GM23338 (cell line): ENCODE measurements around the gene PPP5C. TPM values are rescaled to one million over a fixed set of nuclear protein-coding genes. Genes with fewer than 3 reads are reported as not detected.
"Not testable (repeated sequence)": the region's sequence is repeated elsewhere in the genome, so short reads cannot be mapped to it uniquely, and the experiment has no call there.

Source experiments
- ATAC-seq: fragments of 200-7000 bp; cut with Tn5 transposase; 3 replicates; pipeline ENCODE4 v1.9.1; 2020
- DNase-seq: peaks from one replicate; pipeline ENCODE4 v3.0.0-alpha.2; 2015; ENCODE audit warnings: low spot score
- H2AFZ ChIP-seq: fragments of 200-600 bp; sonication (generic); 2 replicates; pipeline ENCODE4 v1.8.0; 2016; ENCODE audit warnings: antibody characterized with exemption, mild to moderate bottlenecking, moderate library complexity
- H3F3A ChIP-seq: fragments of 200-600 bp; sonication (generic); replicated peaks from 2 replicates; pipeline ENCODE4 v1.8.0; 2017; ENCODE audit warnings: antibody characterized with exemption, mixed run types, low read depth
- H3K27ac ChIP-seq: fragments of 200-600 bp; sonication (generic); 2 replicates; pipeline ENCODE4 v1.6.1; 2016; ENCODE audit warnings: low read depth
- H3K27me3 ChIP-seq: fragments of 200-600 bp; sonication (generic); 2 replicates; pipeline ENCODE4 v1.8.0; 2016; ENCODE audit warnings: mild to moderate bottlenecking, mixed run types, moderate library complexity; ENCODE audit not compliant: insufficient read depth
- H3K36me3 ChIP-seq: fragments of 200-600 bp; sonication (generic); 2 replicates; pipeline ENCODE4 v1.8.0; 2016; ENCODE audit warnings: mild to moderate bottlenecking; ENCODE audit not compliant: insufficient read depth
- H3K4me1 ChIP-seq: fragments of 200-600 bp; sonication (generic); 2 replicates; pipeline ENCODE4 v1.8.0; 2016; ENCODE audit warnings: mild to moderate bottlenecking, moderate library complexity; ENCODE audit not compliant: insufficient read depth
- H3K4me2 ChIP-seq: fragments of 200-600 bp; sonication (generic); 2 replicates; pipeline ENCODE4 v1.7.1; 2017; ENCODE audit warnings: mixed run types
- H3K4me3 ChIP-seq: fragments of 200-600 bp; sonication (generic); 2 replicates; pipeline ENCODE4 v1.6.1; 2016; ENCODE audit warnings: mixed run types
- H3K79me2 ChIP-seq: fragments of 200-600 bp; sonication (generic); replicated peaks from 2 replicates; pipeline ENCODE4 v1.8.0; 2017; ENCODE audit warnings: mild to moderate bottlenecking; ENCODE audit not compliant: insufficient read depth
- H3K9me2 ChIP-seq: fragments of 200-600 bp; sonication (generic); 2 replicates; pipeline ENCODE4 v1.8.0; 2017; ENCODE audit not compliant: insufficient read depth
- H4K20me1 ChIP-seq: fragments of 200-600 bp; sonication (generic); replicated peaks from 2 replicates; pipeline ENCODE4 v1.8.0; 2017; ENCODE audit warnings: mild to moderate bottlenecking; ENCODE audit not compliant: insufficient read depth
- H3K27ac Mint-ChIP-seq: 2 replicates; pipeline ENCODE4 v1.8.0; 2020; ENCODE audit warnings: inconsistent platforms, mild to moderate bottlenecking, moderate library complexity, mixed read lengths
- H3K27me3 Mint-ChIP-seq: 3 replicates; pipeline ENCODE4 v1.8.0; 2022; ENCODE audit warnings: low read depth, mild to moderate bottlenecking, moderate library complexity, mixed read lengths, inconsistent platforms; ENCODE audit not compliant: insufficient read depth, poor library complexity
- H3K36me3 Mint-ChIP-seq: 3 replicates; pipeline ENCODE4 v1.8.0; 2021; ENCODE audit warnings: low read depth, mild to moderate bottlenecking, inconsistent platforms, moderate library complexity, mixed read lengths
- H3K4me1 Mint-ChIP-seq: 3 replicates; pipeline ENCODE4 v1.8.0; 2020; ENCODE audit warnings: mild to moderate bottlenecking, inconsistent platforms, mixed read lengths
- H3K4me3 Mint-ChIP-seq: 3 replicates; pipeline ENCODE4 v1.8.0; 2021; ENCODE audit warnings: moderate library complexity, mild to moderate bottlenecking, inconsistent platforms, mixed read lengths
- H3K9me3 Mint-ChIP-seq: 3 replicates; pipeline ENCODE4 v1.8.0; 2020; ENCODE audit warnings: moderate library complexity, mild to moderate bottlenecking, inconsistent platforms, mixed read lengths
- EZH2phosphoT487 ChIP-seq: fragments of 200-600 bp; sonication (generic); IDR thresholded peaks from one replicate; pipeline ENCODE4 v1.8.1; 2018; ENCODE audit warnings: antibody characterized with exemption; ENCODE audit not compliant: unreplicated experiment
- JUNB ChIP-seq: IDR thresholded peaks from one replicate; pipeline ENCODE4 v1.6.1; 2016; ENCODE audit warnings: antibody characterized with exemption; ENCODE audit not compliant: unreplicated experiment
- NANOG ChIP-seq: IDR thresholded peaks from 2 replicates; pipeline ENCODE4 v1.6.1; 2016; ENCODE audit warnings: antibody characterized with exemption, borderline replicate concordance
- POLR2AphosphoS5 ChIP-seq: IDR thresholded peaks from 2 replicates; pipeline ENCODE4 v1.6.1; 2016; ENCODE audit warnings: antibody characterized with exemption, low read depth
- STAT1 ChIP-seq: IDR thresholded peaks from one replicate; pipeline ENCODE4 v1.6.1; 2016; ENCODE audit warnings: antibody characterized with exemption; ENCODE audit not compliant: unreplicated experiment
- ZNF114 ChIP-seq: fragments of 250-450 bp; sonication (Bioruptor Pico); IDR thresholded peaks from 2 replicates; pipeline ENCODE4 v1.5.0; 2020; ENCODE audit warnings: mild to moderate bottlenecking, moderate library complexity
- ZNF331 ChIP-seq: fragments of 250-450 bp; sonication (Bioruptor Pico); IDR thresholded peaks from 2 replicates; pipeline ENCODE4 v1.5.0; 2020; ENCODE audit warnings: low read depth, mild to moderate bottlenecking, moderate library complexity
- polyA plus RNA-seq: library from polyadenylated mRNA; unstranded; fragments of >200 nt; fragmentation: Nextera tagmentation; extraction: Ambion mirVana; gene quantifications from 2 replicates; pipeline ENCODE4 v1.2.1, GENCODE V29; 2016
- total RNA-seq: library from RNA; depleted of rRNA; stranded (reverse); fragments of >200 nt; shearing (Covaris generic); gene quantifications from 2 replicates; pipeline ENCODE4 v1.2.3, GENCODE V29; 2014
- TF ChIP-seq, protein P1 (sequence below), 2 experiments: fragments of 200-600 bp in 1 of 2; sonication (generic) in 1 of 2; conservative IDR thresholded peaks; 2 replicates each; pipeline versions ENCODE4 v1.5.1 to v1.6.1; 2016 to 2017; ENCODE audit warnings: antibody characterized with exemption in 2 of 2, low read depth in 2 of 2, mild to moderate bottlenecking in 2 of 2, moderate library complexity in 1 of 2
- TF ChIP-seq, protein P2 (sequence below): IDR thresholded peaks from 2 replicates; pipeline ENCODE4 v1.6.1; 2016; ENCODE audit warnings: antibody characterized with exemption
- TF ChIP-seq, protein P3 (sequence below): IDR thresholded peaks from one replicate; pipeline ENCODE4 v1.6.1; 2018; ENCODE audit warnings: antibody characterized with exemption; ENCODE audit not compliant: unreplicated experiment
- TF ChIP-seq, protein P4 (sequence below): fragments of 250-450 bp; sonication (Bioruptor Pico); IDR thresholded peaks from 2 replicates; pipeline ENCODE4 v1.5.0; 2020; ENCODE audit warnings: mild to moderate bottlenecking, moderate library complexity

PPP5C gene
- total and polyA plus RNA-seq, 2 experiments from 2014 or later, result 51.6 to 123 TPM

DNA sequence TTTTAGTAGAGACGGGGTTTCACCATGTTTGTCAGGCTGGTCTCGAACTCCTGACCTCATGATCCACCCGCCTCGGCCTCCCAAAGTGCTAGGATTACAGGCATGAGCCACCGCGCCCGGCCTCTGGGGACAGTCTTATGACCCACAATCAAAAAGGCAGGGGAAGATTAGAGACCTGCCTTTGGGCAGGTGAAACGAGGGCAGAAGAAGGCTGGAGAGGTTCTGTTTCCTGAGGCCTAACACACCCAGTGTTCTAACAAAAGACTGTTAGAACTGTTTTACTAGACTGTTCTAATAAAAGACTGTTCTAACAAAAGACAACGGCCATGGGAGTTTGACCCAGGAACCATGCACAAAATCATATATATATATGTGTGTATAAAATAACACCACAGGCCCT is 23.7 kb upstream of the PPP5C start:
- H3K27me3 Mint-ChIP-seq, ATAC-seq, H3K4me3 Mint-ChIP-seq, H3K4me3 ChIP-seq, H3K4me1 ChIP-seq, DNase-seq, H3K27ac Mint-ChIP-seq, H3K79me2 ChIP-seq, H4K20me1 ChIP-seq, H3F3A ChIP-seq, H3K27ac ChIP-seq, H3K4me2 ChIP-seq, H3K27me3 ChIP-seq, H3K9me2 ChIP-seq, H3K4me1 Mint-ChIP-seq, H2AFZ ChIP-seq: not testable (repeated sequence)
- H3K9me3 Mint-ChIP-seq, result peaks cover 21% of the 10 kb centered on the region
- H3K36me3 Mint-ChIP-seq, result peaks cover 62% of the 10 kb centered on the region
- peaks cover 23% of the 10 kb centered on the region for H3K36me3 ChIP-seq

DNA sequence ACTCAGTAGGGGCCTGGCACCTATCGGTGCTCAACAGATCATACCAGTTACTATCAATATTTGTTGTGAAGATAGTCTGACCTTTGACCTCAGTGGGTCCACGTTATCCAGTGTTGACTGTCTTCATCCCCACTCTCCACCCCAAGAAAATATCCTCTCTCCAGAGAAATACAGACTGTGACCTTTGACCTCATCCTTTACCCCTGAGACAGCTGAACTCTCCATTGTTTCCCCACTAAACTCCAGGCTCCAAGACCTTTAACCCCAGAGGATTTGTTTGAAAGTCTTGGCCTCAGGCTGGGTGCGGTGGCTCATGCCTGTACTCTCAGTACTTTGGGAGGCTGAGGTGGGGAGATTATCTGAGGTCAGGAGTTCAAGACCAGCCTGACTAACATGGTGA is 22.6 kb upstream of the PPP5C start:
- ATAC-seq (no peak), DNase-seq (no peak)
- Mint-ChIP-seq H3K36me3 (peaks cover 72% of the 10 kb centered on the region), H3K4me3 (no peak overlapping the region), H3K9me3 (peaks cover 29% of the 10 kb centered on the region), H3K27me3 (peaks cover 2% of the 10 kb centered on the region), H3K27ac (no peak overlapping the region), H3K4me1 (no peaks in the 10 kb centered on the region)
- Histone ChIP-seq H4K20me1 (no peaks in the 10 kb centered on the region), H3K27me3 (no peaks in the 10 kb centered on the region), H3K79me2 (no peaks in the 10 kb centered on the region), H3K4me2 (no peak overlapping the region), H3K27ac (no peak overlapping the region), H3K4me3 (no peak overlapping the region), H3K36me3 (peaks cover 32% of the 10 kb centered on the region), H3K4me1 (no peaks in the 10 kb centered on the region), H3K9me2 (peaks cover 5% of the 10 kb centered on the region; the same call in 1 of the 2 replicates), H3F3A (no peaks in the 10 kb centered on the region), H2AFZ (no peak overlapping the region)
- TF ChIP-seq, protein P1, sequence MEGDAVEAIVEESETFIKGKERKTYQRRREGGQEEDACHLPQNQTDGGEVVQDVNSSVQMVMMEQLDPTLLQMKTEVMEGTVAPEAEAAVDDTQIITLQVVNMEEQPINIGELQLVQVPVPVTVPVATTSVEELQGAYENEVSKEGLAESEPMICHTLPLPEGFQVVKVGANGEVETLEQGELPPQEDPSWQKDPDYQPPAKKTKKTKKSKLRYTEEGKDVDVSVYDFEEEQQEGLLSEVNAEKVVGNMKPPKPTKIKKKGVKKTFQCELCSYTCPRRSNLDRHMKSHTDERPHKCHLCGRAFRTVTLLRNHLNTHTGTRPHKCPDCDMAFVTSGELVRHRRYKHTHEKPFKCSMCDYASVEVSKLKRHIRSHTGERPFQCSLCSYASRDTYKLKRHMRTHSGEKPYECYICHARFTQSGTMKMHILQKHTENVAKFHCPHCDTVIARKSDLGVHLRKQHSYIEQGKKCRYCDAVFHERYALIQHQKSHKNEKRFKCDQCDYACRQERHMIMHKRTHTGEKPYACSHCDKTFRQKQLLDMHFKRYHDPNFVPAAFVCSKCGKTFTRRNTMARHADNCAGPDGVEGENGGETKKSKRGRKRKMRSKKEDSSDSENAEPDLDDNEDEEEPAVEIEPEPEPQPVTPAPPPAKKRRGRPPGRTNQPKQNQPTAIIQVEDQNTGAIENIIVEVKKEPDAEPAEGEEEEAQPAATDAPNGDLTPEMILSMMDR (conservative IDR thresholded peaks at IDR 0.05; ENCODE audit: low read depth in 2 of 2), result no peak
- TF ChIP-seq STAT1 (no peak), ZNF114 (no peak), NANOG (no peak), ZNF331 (CRISPR knock-in tag) (no peak), JUNB (no peak), EZH2phosphoT487 (no peak), POLR2AphosphoS5 (no peak)
- TF ChIP-seq, protein P2, sequence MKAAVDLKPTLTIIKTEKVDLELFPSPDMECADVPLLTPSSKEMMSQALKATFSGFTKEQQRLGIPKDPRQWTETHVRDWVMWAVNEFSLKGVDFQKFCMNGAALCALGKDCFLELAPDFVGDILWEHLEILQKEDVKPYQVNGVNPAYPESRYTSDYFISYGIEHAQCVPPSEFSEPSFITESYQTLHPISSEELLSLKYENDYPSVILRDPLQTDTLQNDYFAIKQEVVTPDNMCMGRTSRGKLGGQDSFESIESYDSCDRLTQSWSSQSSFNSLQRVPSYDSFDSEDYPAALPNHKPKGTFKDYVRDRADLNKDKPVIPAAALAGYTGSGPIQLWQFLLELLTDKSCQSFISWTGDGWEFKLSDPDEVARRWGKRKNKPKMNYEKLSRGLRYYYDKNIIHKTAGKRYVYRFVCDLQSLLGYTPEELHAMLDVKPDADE, result no peak
- TF ChIP-seq, protein P3, sequence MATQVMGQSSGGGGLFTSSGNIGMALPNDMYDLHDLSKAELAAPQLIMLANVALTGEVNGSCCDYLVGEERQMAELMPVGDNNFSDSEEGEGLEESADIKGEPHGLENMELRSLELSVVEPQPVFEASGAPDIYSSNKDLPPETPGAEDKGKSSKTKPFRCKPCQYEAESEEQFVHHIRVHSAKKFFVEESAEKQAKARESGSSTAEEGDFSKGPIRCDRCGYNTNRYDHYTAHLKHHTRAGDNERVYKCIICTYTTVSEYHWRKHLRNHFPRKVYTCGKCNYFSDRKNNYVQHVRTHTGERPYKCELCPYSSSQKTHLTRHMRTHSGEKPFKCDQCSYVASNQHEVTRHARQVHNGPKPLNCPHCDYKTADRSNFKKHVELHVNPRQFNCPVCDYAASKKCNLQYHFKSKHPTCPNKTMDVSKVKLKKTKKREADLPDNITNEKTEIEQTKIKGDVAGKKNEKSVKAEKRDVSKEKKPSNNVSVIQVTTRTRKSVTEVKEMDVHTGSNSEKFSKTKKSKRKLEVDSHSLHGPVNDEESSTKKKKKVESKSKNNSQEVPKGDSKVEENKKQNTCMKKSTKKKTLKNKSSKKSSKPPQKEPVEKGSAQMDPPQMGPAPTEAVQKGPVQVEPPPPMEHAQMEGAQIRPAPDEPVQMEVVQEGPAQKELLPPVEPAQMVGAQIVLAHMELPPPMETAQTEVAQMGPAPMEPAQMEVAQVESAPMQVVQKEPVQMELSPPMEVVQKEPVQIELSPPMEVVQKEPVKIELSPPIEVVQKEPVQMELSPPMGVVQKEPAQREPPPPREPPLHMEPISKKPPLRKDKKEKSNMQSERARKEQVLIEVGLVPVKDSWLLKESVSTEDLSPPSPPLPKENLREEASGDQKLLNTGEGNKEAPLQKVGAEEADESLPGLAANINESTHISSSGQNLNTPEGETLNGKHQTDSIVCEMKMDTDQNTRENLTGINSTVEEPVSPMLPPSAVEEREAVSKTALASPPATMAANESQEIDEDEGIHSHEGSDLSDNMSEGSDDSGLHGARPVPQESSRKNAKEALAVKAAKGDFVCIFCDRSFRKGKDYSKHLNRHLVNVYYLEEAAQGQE, result no peak
- TF ChIP-seq, protein P4, sequence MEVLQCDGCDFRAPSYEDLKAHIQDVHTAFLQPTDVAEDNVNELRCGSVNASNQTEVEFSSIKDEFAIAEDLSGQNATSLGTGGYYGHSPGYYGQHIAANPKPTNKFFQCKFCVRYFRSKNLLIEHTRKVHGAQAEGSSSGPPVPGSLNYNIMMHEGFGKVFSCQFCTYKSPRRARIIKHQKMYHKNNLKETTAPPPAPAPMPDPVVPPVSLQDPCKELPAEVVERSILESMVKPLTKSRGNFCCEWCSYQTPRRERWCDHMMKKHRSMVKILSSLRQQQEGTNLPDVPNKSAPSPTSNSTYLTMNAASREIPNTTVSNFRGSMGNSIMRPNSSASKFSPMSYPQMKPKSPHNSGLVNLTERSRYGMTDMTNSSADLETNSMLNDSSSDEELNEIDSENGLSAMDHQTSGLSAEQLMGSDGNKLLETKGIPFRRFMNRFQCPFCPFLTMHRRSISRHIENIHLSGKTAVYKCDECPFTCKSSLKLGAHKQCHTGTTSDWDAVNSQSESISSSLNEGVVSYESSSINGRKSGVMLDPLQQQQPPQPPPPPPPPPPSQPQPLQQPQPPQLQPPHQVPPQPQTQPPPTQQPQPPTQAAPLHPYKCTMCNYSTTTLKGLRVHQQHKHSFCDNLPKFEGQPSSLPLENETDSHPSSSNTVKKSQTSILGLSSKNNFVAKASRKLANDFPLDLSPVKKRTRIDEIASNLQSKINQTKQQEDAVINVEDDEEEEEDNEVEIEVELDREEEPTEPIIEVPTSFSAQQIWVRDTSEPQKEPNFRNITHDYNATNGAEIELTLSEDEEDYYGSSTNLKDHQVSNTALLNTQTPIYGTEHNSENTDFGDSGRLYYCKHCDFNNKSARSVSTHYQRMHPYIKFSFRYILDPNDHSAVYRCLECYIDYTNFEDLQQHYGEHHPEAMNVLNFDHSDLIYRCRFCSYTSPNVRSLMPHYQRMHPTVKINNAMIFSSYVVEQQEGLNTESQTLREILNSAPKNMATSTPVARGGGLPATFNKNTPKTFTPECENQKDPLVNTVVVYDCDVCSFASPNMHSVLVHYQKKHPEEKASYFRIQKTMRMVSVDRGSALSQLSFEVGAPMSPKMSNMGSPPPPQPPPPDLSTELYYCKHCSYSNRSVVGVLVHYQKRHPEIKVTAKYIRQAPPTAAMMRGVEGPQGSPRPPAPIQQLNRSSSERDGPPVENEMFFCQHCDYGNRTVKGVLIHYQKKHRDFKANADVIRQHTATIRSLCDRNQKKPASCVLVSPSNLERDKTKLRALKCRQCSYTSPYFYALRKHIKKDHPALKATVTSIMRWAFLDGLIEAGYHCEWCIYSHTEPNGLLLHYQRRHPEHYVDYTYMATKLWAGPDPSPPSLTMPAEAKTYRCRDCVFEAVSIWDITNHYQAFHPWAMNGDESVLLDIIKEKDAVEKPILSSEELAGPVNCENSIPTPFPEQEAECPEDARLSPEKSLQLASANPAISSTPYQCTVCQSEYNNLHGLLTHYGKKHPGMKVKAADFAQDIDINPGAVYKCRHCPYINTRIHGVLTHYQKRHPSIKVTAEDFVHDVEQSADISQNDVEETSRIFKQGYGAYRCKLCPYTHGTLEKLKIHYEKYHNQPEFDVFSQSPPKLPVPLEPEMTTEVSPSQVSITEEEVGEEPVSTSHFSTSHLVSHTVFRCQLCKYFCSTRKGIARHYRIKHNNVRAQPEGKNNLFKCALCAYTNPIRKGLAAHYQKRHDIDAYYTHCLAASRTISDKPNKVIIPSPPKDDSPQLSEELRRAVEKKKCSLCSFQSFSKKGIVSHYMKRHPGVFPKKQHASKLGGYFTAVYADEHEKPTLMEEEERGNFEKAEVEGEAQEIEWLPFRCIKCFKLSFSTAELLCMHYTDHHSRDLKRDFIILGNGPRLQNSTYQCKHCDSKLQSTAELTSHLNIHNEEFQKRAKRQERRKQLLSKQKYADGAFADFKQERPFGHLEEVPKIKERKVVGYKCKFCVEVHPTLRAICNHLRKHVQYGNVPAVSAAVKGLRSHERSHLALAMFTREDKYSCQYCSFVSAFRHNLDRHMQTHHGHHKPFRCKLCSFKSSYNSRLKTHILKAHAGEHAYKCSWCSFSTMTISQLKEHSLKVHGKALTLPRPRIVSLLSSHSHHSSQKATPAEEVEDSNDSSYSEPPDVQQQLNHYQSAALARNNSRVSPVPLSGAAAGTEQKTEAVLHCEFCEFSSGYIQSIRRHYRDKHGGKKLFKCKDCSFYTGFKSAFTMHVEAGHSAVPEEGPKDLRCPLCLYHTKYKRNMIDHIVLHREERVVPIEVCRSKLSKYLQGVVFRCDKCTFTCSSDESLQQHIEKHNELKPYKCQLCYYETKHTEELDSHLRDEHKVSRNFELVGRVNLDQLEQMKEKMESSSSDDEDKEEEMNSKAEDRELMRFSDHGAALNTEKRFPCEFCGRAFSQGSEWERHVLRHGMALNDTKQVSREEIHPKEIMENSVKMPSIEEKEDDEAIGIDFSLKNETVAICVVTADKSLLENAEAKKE (CRISPR knock-in tag), result no peak
